Lower lobe of right lung (tissue), 2 donors: ENCODE data around the gene BNC2. TPM values are rescaled to one million over a fixed set of nuclear protein-coding genes. Genes with fewer than 3 reads are reported as not detected.

Source experiments
- ATAC-seq, 2 donors: fragments of 200-7000 bp; cut with Tn5 transposase; one replicate each; pipeline ENCODE4 v1.9.1; 2020 to 2022; ENCODE audit warnings: mild to moderate bottlenecking in 2 of 2, moderate library complexity in 2 of 2
- DNase-seq: peaks from one replicate; pipeline ENCODE4 v3.0.0-alpha.2; 2020
- H3K27ac ChIP-seq: fragments of 200-600 bp; one replicate; pipeline ENCODE4 v1.8.0; 2022
- H3K27me3 ChIP-seq: fragments of 200-600 bp; one replicate; pipeline ENCODE4 v1.8.0; 2022; ENCODE audit warnings: low read depth
- H3K36me3 ChIP-seq: fragments of 200-600 bp; one replicate; pipeline ENCODE4 v1.8.0; 2022; ENCODE audit warnings: mild to moderate bottlenecking
- H3K4me1 ChIP-seq: fragments of 200-600 bp; one replicate; pipeline ENCODE4 v1.8.0; 2022
- H3K4me3 ChIP-seq: fragments of 200-600 bp; one replicate; pipeline ENCODE4 v1.8.0; 2022; ENCODE audit warnings: mild to moderate bottlenecking
- H3K9me3 ChIP-seq: fragments of 200-600 bp; one replicate; pipeline ENCODE4 v1.8.0; 2022
- intact Hi-C: fragments of 100-400 bp; cut with DNase I; formaldehyde crosslinking; loops from one replicate; pipeline ENCODE4 v1.11.0; 2022
- total RNA-seq: library from RNA; stranded (reverse); fragmentation: NEBNext Ultra II Directional; extraction: Animal tissue kit (Norgen Biotek cat#: 25700); gene quantifications from one replicate; pipeline ENCODE4 v1.2.1, GENCODE V29; 2021
- TF ChIP-seq, protein P1 (sequence below): fragments of 200-600 bp; IDR thresholded peaks from one replicate; pipeline ENCODE4 v1.8.0; 2022; ENCODE audit warnings: antibody characterized with exemption, mild to moderate bottlenecking
- donor health status: DM: no; HTN: yes; CAD: no; lungs with severe emphysema.

BNC2 gene
- total RNA-seq, 1 donor from 2014 or later: 15.0 TPM

DNA sequence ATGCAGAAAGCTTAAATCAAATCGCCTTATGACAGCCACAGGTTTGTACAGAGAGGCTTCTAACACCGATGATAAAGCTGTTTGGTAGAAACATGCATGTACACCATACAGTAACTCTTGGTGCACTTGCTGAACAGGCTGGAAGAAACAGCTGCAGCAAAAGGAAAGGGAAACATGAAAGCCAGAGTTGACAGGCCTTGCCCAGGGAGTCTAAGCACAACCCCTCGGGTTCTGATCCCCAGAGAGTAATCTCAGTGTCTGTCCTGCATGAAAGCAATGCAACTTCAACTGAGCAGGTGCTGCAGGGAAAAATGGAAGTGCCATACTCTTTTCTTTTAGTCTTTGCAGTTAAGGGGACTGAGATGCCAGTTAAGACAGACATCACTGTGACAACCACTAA, 419.9 kb downstream of the BNC2 start:
- no peaks in the 10 kb centered on the region for H3K9me3 ChIP-seq
- H3K27ac ChIP-seq: no peak overlapping the region
- H3K4me1 ChIP-seq: no peaks in the 10 kb centered on the region
- no peak for DNase-seq
- no peak overlapping the region for H3K4me3 ChIP-seq
- TF ChIP-seq, protein P1, sequence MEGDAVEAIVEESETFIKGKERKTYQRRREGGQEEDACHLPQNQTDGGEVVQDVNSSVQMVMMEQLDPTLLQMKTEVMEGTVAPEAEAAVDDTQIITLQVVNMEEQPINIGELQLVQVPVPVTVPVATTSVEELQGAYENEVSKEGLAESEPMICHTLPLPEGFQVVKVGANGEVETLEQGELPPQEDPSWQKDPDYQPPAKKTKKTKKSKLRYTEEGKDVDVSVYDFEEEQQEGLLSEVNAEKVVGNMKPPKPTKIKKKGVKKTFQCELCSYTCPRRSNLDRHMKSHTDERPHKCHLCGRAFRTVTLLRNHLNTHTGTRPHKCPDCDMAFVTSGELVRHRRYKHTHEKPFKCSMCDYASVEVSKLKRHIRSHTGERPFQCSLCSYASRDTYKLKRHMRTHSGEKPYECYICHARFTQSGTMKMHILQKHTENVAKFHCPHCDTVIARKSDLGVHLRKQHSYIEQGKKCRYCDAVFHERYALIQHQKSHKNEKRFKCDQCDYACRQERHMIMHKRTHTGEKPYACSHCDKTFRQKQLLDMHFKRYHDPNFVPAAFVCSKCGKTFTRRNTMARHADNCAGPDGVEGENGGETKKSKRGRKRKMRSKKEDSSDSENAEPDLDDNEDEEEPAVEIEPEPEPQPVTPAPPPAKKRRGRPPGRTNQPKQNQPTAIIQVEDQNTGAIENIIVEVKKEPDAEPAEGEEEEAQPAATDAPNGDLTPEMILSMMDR: no peak
- H3K27me3 ChIP-seq: no peaks in the 10 kb centered on the region
- ATAC-seq: no peak
- intact Hi-C loops: no loop called here
- no peaks in the 10 kb centered on the region for H3K36me3 ChIP-seq

DNA sequence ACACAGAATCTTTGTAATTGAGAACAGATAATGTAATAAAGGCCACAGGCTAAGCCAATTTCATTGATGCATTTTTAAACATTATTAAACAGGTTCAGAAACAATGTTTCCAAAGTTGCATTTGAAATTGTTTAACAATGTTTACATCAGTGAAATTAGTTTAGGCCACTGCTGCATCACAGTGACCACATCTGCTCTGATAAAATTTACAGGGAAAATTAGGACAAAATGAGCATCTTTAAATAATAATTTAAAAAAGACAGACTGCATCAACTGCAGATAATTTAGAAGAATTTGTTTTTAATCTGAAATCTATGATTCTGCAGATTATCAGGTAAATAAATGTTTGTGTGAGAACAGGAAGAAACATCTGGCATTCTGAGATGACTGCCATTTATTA, 420.4 kb downstream of the BNC2 start:
- H3K4me1 ChIP-seq: no peaks in the 10 kb centered on the region
- DNase-seq: no peak
- H3K9me3 ChIP-seq: no peaks in the 10 kb centered on the region
- intact Hi-C loops: no loop called here
- no peak overlapping the region for H3K27ac ChIP-seq
- TF ChIP-seq, protein P1: no peak
- no peak overlapping the region for H3K4me3 ChIP-seq
- no peak for ATAC-seq
- H3K36me3 ChIP-seq: no peaks in the 10 kb centered on the region
- no peaks in the 10 kb centered on the region for H3K27me3 ChIP-seq

DNA sequence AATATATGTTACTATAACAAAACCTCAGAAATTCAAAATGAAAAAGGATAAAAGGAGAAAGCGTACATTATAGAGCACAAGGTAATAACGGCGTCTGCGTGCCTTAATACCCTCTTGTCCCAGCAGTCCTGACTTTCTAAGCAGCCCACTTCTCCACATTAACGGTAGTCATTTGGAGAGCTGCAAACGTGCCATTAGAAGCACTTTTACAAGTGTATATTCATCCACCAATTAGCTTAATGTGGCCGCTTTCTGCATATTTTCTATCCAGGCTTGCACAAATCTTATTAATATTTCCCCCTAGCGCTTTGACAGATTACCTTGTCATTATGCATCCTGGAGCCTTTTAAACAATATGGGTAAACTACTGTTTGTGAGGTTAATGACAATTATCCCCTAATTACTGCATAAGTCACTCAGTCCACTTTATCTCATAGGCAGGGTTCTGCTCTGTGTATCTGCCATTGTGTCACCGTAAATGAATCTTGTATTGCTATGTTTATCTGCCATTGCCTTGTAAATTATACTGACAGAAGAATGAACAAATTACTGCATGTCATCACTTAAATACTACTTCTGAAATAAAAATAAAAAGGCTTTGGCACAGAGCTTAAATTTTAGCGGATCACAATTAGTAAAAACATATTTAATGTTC, 421.3 kb downstream of the BNC2 start:
- Histone ChIP-seq H3K36me3 (no peaks in the 10 kb centered on the region), H3K27me3 (no peaks in the 10 kb centered on the region), H3K27ac (no peak overlapping the region), H3K4me1 (no peaks in the 10 kb centered on the region), H3K4me3 (no peak overlapping the region), H3K9me3 (no peaks in the 10 kb centered on the region)
- DNase-seq (no peak), ATAC-seq (no peak)
- intact Hi-C loops: no loop called here
- TF ChIP-seq, protein P1: no peak

DNA sequence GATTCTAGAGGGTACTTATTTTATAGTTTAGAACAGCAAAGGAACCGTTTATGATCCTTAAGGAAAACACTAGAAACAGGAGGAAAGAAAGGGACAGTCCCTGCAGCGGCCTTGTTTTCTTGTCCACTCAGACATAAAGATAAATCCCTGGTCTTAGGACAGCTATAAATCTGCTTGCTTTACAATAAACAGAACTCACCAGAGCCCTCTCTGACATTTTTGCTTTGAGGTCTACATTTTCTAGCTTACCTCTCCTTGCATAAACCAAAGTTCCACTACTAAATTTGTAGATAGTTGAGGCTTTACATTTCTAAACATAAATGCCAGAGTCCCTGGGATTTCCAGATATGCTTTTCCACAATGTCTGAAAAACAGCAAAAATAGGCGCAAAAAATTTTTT, 422.5 kb downstream of the BNC2 start:
- no peak for ATAC-seq
- no peak for DNase-seq
- no peaks in the 10 kb centered on the region for H3K36me3 ChIP-seq
- TF ChIP-seq, protein P1: no peak
- H3K27ac ChIP-seq: no peak overlapping the region
- H3K9me3 ChIP-seq: no peaks in the 10 kb centered on the region
- no peaks in the 10 kb centered on the region for H3K27me3 ChIP-seq
- intact Hi-C loops: no loop called here
- H3K4me1 ChIP-seq: no peaks in the 10 kb centered on the region
- no peak overlapping the region for H3K4me3 ChIP-seq

DNA sequence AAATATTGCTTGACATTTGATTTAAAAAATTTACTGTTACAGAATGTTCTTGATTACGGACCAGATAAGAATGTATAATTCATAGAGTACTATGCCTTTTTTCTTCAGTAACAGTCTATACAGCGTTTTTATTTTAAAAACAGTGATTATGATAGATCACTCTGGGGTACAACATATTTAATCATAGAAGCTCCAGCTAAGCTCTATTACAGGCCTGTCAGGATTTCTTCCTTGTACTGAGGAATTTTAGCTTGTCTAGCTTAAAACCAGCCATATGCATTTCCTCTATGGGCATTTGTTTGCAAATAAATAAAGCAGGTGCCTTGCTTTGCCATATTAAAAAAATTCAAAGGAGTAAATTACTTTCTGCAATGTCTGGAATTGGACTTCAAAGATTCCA, 423.8 kb downstream of the BNC2 start:
- Histone ChIP-seq H3K27ac (no peak overlapping the region), H3K27me3 (no peaks in the 10 kb centered on the region), H3K9me3 (no peaks in the 10 kb centered on the region), H3K36me3 (no peaks in the 10 kb centered on the region), H3K4me1 (no peaks in the 10 kb centered on the region), H3K4me3 (no peak overlapping the region)
- ATAC-seq: no peak
- intact Hi-C loops: no loop called here
- TF ChIP-seq, protein P1: no peak
- DNase-seq: no peak
